GM12878 (cell line): ENCODE data around the gene BTF3. TPM values are rescaled to one million over a fixed set of nuclear protein-coding genes. Genes with fewer than 3 reads are reported as not detected.

Source experiments
- ATAC-seq: fragments of 200-7000 bp; cut with Tn5 transposase; 3 replicates; pipeline ENCODE4 v1.9.1; 2020; ENCODE audit warnings: mild to moderate bottlenecking, moderate library complexity
- BruUV-seq: library from RNA; stranded (reverse); fragments of 400-500 nt; replicated peaks from 2 replicates; lab custom pipeline; 2021; lab: Mats Ljungman, UMichigan
- CTCF ChIA-PET: fragments of 300-600 bp; sonication (Branson Sonifier 250); formaldehyde crosslinking; extraction: SDS; loops from one replicate; lab custom pipeline; 2021; ENCODE audit warnings: inconsistent platforms; lab: Yijun Ruan, JAX
- POLR2A ChIA-PET: fragments of 350-600 bp; formaldehyde crosslinking; extraction: SDS; loops from one replicate; lab custom pipeline; 2021; ENCODE audit warnings: inconsistent platforms; lab: Charles Lee
- RAD21 ChIA-PET: fragments of 300-600 bp; sonication (Branson Sonifier 250); formaldehyde crosslinking; loops from one replicate; lab custom pipeline; 2023; ENCODE audit warnings: antibody characterized with exemption; ENCODE audit not compliant: unreplicated experiment; lab: Charles Lee
- SMC1A ChIA-PET: fragments of 300-600 bp; sonication (Branson Sonifier 250); formaldehyde crosslinking; loops from one replicate; lab custom pipeline; 2023; ENCODE audit not compliant: unreplicated experiment, uncharacterized antibody; lab: Charles Lee
- DNase-seq: peaks from one replicate; pipeline ENCODE4 v3.0.0-alpha.2; 2011; ENCODE audit warnings: low read depth, low spot score
- FAIRE-seq: peaks from 3 replicates; lab custom pipeline; 2011; peaks lifted over from hg19 to GRCh38; lab: Jason Lieb, UNC
- H2AFZ ChIP-seq: 2 replicates; pipeline ENCODE4 v1.6.0; 2011; ENCODE audit warnings: low read depth, low read length, control low read depth; ENCODE audit not compliant: control insufficient read depth
- H3K27ac ChIP-seq: 2 replicates; pipeline ENCODE4 v1.5.1; 2011; ENCODE audit warnings: control low read depth; ENCODE audit not compliant: control insufficient read depth, insufficient read depth
- H3K27me3 ChIP-seq, 2 experiments: replicated peaks in 1 of 2; 2 replicates each; pipeline versions ENCODE4 v1.6.0 to v1.6.1; 2011; ENCODE audit warnings: low read length in 1 of 2; ENCODE audit not compliant: control insufficient read depth in 2 of 2, insufficient read depth in 2 of 2
- H3K36me3 ChIP-seq, 2 experiments: 2 replicates each; pipeline ENCODE4 v1.5.1; 2011; ENCODE audit warnings: low read length in 1 of 2; ENCODE audit not compliant: control insufficient read depth in 2 of 2, insufficient read depth in 2 of 2
- H3K4me1 ChIP-seq: 2 replicates; pipeline ENCODE4 v1.6.1; 2011; ENCODE audit warnings: mild to moderate bottlenecking, low read length, moderate library complexity, mixed read lengths; ENCODE audit not compliant: control insufficient read depth, insufficient read depth
- H3K4me2 ChIP-seq: 2 replicates; pipeline ENCODE4 v1.6.0; 2011; ENCODE audit warnings: control low read depth; ENCODE audit not compliant: control insufficient read depth, insufficient read depth
- H3K4me3 ChIP-seq: fragments of 200-600 bp; sonication (generic); 2 replicates; pipeline ENCODE4 v1.5.1; 2016
- H3K79me2 ChIP-seq: 2 replicates; pipeline ENCODE4 v1.6.0; 2011; ENCODE audit warnings: low read length; ENCODE audit not compliant: control insufficient read depth, insufficient read depth
- H3K9ac ChIP-seq: 2 replicates; pipeline ENCODE4 v1.8.0; 2011; ENCODE audit warnings: low read length, control low read depth, mixed read lengths; ENCODE audit not compliant: control insufficient read depth, insufficient read depth
- H3K9me3 ChIP-seq: replicated peaks from 3 replicates; pipeline ENCODE4 v1.5.1; 2011; ENCODE audit warnings: mild to moderate bottlenecking, low read length; ENCODE audit not compliant: control insufficient read depth, insufficient read depth
- H4K20me1 ChIP-seq: 2 replicates; pipeline ENCODE4 v1.6.0; 2011; ENCODE audit not compliant: control insufficient read depth, insufficient read depth
- ATF7 ChIP-seq: fragments of 450-650 bp; IDR thresholded peaks from 2 replicates; pipeline ENCODE4 v1.6.1; 2016; ENCODE audit warnings: low read depth, mild to moderate bottlenecking
- BRCA1 ChIP-seq: IDR thresholded peaks from 2 replicates; pipeline ENCODE4 v1.6.1; 2011; ENCODE audit warnings: low read depth, low read length, improper control_type of control experiment
- E2F4 ChIP-seq: IDR thresholded peaks from 2 replicates; pipeline ENCODE4 v1.6.1; 2012; ENCODE audit warnings: low read depth, low read length, improper control_type of control experiment
- EGR1 ChIP-seq, 2 experiments: IDR thresholded peaks; 1 replicate in 1 of 2; 2 replicates in 1 of 2; pipeline ENCODE4 v1.6.1; 2011 to 2012; ENCODE audit warnings: low read depth in 2 of 2, low read length in 2 of 2, borderline replicate concordance in 1 of 2, mild to moderate bottlenecking in 1 of 2, moderate library complexity in 1 of 2
- HCFC1 ChIP-seq: fragments of 150-350 bp; IDR thresholded peaks from 2 replicates; pipeline ENCODE4 v1.6.1; 2014; ENCODE audit warnings: low read length
- HDAC6 ChIP-seq: fragments of 200-600 bp; sonication (generic); IDR thresholded peaks from one replicate; pipeline ENCODE4 v1.8.0; 2017; ENCODE audit warnings: antibody characterized with exemption; ENCODE audit not compliant: unreplicated experiment
- IRF3 ChIP-seq: fragments of 450-650 bp; IDR thresholded peaks from 2 replicates; pipeline ENCODE4 v1.6.1; 2014; ENCODE audit warnings: mild to moderate bottlenecking
- MLLT1 ChIP-seq: fragments of 450-650 bp; IDR thresholded peaks from 2 replicates; pipeline ENCODE4 v1.6.1; 2016; ENCODE audit warnings: mild to moderate bottlenecking
- MTA3 ChIP-seq: IDR thresholded peaks from 2 replicates; pipeline ENCODE4 v1.6.1; 2012; ENCODE audit warnings: low read length, inconsistent platforms, borderline replicate concordance
- MXI1 ChIP-seq: fragments of 150-350 bp; IDR thresholded peaks from 2 replicates; pipeline ENCODE4 v1.6.1; 2011; ENCODE audit warnings: low read depth, mild to moderate bottlenecking, inconsistent platforms, low read length, improper control_type of control experiment
- MYC ChIP-seq: IDR thresholded peaks from 2 replicates; pipeline ENCODE4 v1.6.1; 2011; ENCODE audit warnings: mild to moderate bottlenecking, low read length, moderate library complexity, inconsistent platforms; ENCODE audit not compliant: insufficient read depth, insufficient replicate concordance, insufficient read length, severe bottlenecking
- NBN ChIP-seq: fragments of 450-650 bp; IDR thresholded peaks from 2 replicates; pipeline ENCODE4 v1.6.1; 2016
- NFXL1 ChIP-seq: fragments of 450-650 bp; IDR thresholded peaks from 2 replicates; pipeline ENCODE4 v1.6.1; 2017; ENCODE audit warnings: antibody characterized with exemption, mild to moderate bottlenecking, borderline replicate concordance
- RELB ChIP-seq: fragments of 450-650 bp; IDR thresholded peaks from 2 replicates; pipeline ENCODE4 v1.6.1; 2017; ENCODE audit warnings: low read depth, mild to moderate bottlenecking, moderate library complexity
- ZBED1 ChIP-seq: IDR thresholded peaks from 2 replicates; pipeline ENCODE4 v1.6.1; 2016; ENCODE audit warnings: borderline replicate concordance
- WGBS: methylation state at CpG from one replicate; pipeline ENCODE4 v1.1.6; 2016; ENCODE audit warnings: low lambda C conversion rate; ENCODE audit not compliant: insufficient replicate concordance, insufficient coverage; ENCODE audit errors: missing lambda C conversion rate; 5-methylcytosine and 5-hydroxymethylcytosine counted together
- in situ Hi-C: fragments of 300-500 bp; cut with MboI; formaldehyde crosslinking; loops from 9 replicates; pipeline ENCODE4 v1.14.3; 2018; ENCODE audit warnings: mixed read lengths
- intact Hi-C: fragments of 100-400 bp; cut with micrococcal nuclease; formaldehyde crosslinking; loops from one replicate; pipeline ENCODE4 v1.14.2; 2022; ENCODE audit not compliant: unreplicated experiment
- polyA plus RNA-seq, 11 experiments: library from polyadenylated mRNA; depleted of rRNA in 4 of 11; unstranded in 6 of 11; stranded (reverse) in 5 of 11; fragments of >200 nt; fragmentation: Nextera tagmentation in 4 of 11; fragmentation: Illumina TruSeq in 1 of 11; extraction: Ambion mirVana in 4 of 11; extraction: Trizol in 1 of 11; gene quantifications; 1 replicate in 1 of 11; 2 replicates in 10 of 11; pipeline versions ENCODE4 v1.2.1 to v1.2.3, GENCODE V29; 2011 to 2016; ENCODE audit warnings: inconsistent platforms in 2 of 11, missing spikeins in 2 of 11, low read depth in 1 of 11
- total RNA-seq, 4 experiments: library from RNA; depleted of rRNA in 3 of 4; stranded (reverse); fragments of >200 nt in 3 of 4; fragmentation: Illumina TruSeq in 1 of 4; extraction: Trizol in 1 of 4; gene quantifications; 2 replicates each; pipeline versions ENCODE4 v1.2.1 to v1.2.3, GENCODE V29; 2013 to 2021

The BTF3 gene
- total and polyA plus RNA-seq, 10 of the 15 experiments (the other 5 are each of a cell fraction or from before 2014, with no cell fraction given) = 492 to 1,650 (median 904) TPM

- no peak for TF ChIP-seq MLLT1
These were observed 14.6 kb upstream of the BTF3 start (continued) for GRCh38 chr5:73483676-73484075.

GRCh38 chr5:73484511-73484910 lies 13.7 kb upstream of the BTF3 start:
- ChIA-PET RAD21 (no interaction called here), SMC1A (no interaction called here), POLR2A (no interaction called here), CTCF (no interaction called here)
- ATAC-seq (no peak), FAIRE-seq (no peak), DNase-seq (no peak)
- Histone ChIP-seq H3K36me3 (no peaks in the 10 kb centered on the region), H3K27me3 (peaks cover 0 to 4% of the 10 kb centered on the region in 2 experiments; a peak in 2 of 4 replicates), H3K4me3 (no peak overlapping the region), H3K9ac (no peak overlapping the region), H3K9me3 (no peaks in the 10 kb centered on the region), H2AFZ (no peak overlapping the region), H3K27ac (no peak overlapping the region), H3K4me2 (no peak overlapping the region), H3K79me2 (no peaks in the 10 kb centered on the region), H3K4me1 (no peaks in the 10 kb centered on the region), H4K20me1 (no peaks in the 10 kb centered on the region)
- 35% methylated on average over 1 of the region's 1 CpG for WGBS
- TF ChIP-seq ATF7 = no peak
- TF ChIP-seq IRF3 = no peak
- no peak for TF ChIP-seq MXI1
- no peak for TF ChIP-seq HCFC1
- TF ChIP-seq HDAC6 = no peak
- TF ChIP-seq EGR1 (IDR thresholded peaks at IDR 0.05; ENCODE audit: borderline replicate concordance in 1 of 2, low read depth in 2 of 2, low read length in 2 of 2) = no peak
- TF ChIP-seq MTA3 = no peak
- TF ChIP-seq MYC = no peak
- TF ChIP-seq E2F4 = no peak
- TF ChIP-seq ZBED1 = no peak
- no peak for TF ChIP-seq RELB
- TF ChIP-seq BRCA1 = no peak
- TF ChIP-seq NFXL1 = no peak
- no peak for TF ChIP-seq NBN
- in situ Hi-C loops (no loop called here), intact Hi-C loops (no loop called here)
- no TSS peak for BruUV-seq
